Stimulated activated CD8-positive, alpha-beta memory T cell treated with anti-CD3 and anti-CD28 coated beads, Interleukin-2, amount 100 ng/mL, for 1 hour (primary cell): Measurements from ENCODE around the gene CRYBG3.

Source experiments
- DNase-seq, 2 donors: peaks; one replicate each; pipeline ENCODE4 v3.0.0-alpha.2; 2020; ENCODE audit warnings: low read depth in 2 of 2

CRYBG3 gene

DNA sequence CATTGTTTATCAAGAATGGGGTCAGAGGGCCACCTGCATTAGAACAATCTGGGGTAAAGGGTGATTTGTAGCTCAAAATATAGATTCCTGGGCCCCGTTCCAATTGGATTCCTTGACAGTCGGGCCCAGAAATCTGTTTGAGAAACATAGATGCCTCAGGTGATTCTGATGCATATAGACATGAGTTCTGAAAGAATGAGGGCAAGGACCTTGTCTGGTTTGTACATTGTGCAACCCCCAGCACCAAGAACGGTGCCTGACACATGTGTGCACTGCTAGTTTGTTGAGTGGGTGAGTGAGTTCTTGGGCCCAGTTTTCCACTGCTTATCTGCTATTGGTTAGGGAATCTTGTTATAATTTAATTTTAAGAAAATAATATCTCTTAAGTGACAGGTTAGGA is 16.6 kb downstream of the CRYBG3 start:
- DNase-seq, result no peak

DNA sequence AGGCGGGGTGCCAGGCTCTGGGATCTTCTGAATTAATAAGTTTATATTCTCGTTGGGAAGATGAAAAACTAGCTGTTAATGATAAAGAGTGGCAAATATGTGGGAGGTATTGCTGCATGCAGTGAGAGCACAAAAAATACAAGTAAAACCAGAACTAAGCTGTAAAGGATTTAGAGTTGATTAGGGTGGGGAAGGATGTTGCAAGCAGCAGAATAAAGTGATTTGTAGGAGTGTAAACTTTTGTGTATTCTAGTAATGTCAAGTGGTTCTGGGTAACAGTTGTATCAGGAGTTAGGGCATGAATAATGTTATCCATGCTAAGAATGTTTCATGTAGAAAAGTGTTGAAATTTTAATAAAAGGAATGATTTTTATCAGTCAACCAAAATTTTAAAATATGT is 18.1 kb downstream of the CRYBG3 start:
- DNase-seq, result no peak

DNA sequence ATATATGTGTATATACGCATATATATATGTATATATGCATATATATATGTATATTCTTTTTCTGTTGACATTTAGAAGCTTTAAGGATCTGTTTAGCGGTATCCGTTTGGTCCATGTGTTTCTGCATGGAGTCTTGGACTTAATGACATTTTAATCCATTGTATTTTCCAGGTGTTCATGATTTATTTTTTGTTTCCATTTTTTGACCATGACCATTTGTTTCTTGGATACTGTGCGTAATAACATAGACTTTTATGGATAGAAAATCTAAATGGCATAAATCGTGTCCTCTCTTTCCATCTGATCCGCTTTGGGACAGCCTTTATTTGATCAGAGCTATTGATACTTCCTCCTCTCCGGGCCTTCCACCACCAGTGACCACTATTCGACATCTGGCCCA is 19.5 kb downstream of the CRYBG3 start:
- DNase-seq, result no peak

DNA sequence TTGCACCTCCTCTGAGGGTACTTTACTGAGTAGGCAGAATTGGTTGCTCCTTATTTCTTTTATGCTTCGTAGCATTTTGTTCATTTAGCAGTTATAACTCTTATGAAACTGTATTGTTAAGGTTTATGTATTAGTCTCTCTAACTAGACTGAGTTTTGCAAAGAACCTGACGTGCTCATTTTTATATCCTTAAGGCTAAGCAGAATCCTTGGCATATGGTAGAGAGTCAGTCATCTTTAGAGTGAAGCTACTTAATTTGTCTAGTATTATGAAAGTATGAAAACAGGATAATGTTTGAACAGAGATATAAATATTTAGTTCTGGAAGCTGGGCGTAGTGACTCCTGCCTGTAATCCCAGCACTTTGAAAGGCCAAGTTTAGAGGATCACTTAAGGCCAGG is 20.1 kb downstream of the CRYBG3 start:
- no peak for DNase-seq

DNA sequence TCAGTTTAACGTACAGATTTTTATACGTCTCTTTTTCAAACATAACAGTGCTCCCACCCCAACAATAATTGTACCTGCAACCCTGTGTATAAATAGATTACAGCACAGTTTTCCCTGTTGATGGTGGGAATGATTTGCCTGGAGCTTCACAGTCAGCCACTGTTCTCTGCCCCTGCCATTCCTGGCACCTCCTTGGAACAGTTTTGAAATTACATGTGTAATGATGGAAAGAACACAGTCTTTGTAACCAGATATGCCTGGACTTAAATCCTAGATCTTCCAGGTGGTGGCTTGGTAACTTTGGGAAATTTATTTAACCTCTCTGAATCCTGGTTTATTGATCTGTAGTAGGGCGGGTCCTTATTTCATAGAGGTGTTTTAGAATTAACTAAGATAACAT is 27.0 kb downstream of the CRYBG3 start:
- DNase-seq, result no peak

DNA sequence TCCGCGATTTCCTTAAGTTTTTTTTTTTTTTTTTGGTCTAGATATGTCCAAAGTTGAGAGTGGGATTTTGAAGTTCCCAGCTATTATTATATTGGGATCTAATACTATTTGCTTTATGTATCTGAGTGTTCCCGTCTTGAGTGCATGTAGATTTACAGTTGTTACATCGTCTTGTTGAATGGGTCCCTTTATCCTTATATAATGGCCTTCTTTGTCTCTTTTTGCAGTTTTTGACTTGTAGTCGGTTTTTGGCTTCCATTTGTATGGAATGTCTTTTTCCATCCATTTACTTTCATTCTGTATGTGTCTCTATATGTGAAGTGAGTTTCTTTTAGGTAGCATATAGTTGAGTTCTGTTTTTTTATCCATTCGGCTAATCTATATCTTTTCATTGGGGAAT is 35.6 kb downstream of the CRYBG3 start:
- no peak for DNase-seq

DNA sequence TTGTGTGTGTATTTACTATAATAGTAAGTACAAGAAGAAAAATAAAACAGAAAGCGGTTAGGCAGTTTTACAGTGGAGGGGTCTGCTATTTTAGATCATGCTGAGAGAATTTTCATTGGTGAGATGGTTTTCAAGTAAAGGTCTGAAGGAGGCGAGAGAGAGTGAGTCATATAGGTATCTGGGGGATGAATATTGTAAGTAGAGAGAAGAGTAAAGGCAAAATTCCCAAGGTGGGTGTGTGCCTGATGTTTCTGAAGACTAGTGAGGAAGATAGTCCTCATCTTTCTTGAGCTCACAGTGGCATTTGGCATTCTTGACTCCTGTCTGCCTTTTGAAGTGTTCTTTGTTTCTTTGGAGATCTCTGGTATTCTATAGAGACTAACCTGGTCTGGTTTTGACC is 38.6 kb downstream of the CRYBG3 start:
- no peak for DNase-seq

DNA sequence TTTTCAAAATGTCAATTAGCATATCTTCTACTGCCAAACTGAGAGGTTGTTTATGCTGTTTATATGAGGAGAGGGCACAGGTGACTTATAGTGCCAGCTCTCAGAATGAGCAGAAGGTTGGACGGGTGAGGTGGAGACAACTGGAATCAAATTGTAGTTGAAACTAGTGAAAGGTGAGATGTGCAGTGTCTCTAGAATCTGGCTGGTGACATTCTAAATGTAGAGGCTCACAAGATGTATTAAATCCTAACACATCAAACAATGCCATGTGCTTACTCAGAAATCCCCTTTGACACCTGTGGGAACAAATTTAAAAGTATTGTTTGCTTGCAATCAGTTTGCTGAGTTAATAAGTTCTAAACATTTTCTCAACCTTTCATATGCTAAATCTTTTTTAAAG is 40.8 kb downstream of the CRYBG3 start:
- DNase-seq, result no peak

DNA sequence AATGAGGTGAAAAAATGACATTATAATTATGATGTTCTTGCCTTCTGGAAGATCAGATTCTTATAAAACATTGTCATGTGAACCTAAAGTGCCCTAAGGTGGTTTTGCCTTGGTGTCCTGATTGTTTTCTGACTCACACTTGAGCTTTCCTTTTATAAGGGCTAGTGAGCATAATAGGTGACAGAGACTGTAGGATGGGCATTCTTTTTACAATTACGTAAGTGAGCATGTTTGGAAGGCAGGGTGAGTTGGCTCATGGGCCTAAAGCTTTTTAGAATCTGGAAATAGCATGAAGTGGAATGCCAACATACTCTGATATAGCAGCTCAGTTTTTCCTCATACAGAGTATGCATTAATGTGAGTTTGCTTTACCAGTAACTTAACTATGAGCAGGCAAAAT is 41.2 kb downstream of the CRYBG3 start:
- DNase-seq, result no peak

DNA sequence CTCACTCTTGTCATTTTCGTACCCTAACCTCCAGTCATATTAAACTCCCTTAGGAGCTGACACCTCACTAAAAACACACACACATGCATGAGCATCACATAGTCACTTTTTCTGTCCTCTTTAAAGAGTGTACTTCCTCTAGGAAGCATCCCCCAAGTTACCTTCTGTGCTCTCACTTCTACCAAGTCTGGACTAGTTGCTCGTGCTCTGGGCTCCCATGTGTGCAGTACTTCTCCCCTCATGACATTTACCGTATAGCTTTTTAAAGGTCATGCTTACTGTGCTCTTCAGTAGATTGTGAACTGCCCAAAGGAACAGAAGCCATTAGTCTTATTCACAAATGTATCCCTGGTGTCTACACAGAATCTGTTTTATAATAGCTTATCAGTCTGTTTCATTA is 42.0 kb downstream of the CRYBG3 start:
- DNase-seq, result no peak

DNA sequence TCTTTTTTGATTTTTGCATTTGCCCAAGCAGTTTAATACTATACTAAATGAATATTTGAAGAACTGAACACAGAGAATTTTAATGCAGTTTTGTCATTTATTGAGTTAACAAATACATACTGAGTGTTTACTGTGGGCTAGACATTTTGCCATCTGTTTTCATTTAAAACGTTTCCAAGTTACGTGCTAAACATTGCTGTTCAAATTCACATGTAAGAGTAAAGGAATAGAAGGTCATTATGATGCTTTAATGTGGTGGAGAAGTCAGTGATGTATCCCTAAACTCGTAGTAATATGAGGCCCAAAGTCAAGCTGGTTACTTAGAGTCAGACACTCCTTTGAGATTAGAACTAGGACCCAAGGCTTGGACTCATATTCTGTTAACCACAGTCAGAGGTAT is 49.4 kb downstream of the CRYBG3 start:
- no peak for DNase-seq

DNA sequence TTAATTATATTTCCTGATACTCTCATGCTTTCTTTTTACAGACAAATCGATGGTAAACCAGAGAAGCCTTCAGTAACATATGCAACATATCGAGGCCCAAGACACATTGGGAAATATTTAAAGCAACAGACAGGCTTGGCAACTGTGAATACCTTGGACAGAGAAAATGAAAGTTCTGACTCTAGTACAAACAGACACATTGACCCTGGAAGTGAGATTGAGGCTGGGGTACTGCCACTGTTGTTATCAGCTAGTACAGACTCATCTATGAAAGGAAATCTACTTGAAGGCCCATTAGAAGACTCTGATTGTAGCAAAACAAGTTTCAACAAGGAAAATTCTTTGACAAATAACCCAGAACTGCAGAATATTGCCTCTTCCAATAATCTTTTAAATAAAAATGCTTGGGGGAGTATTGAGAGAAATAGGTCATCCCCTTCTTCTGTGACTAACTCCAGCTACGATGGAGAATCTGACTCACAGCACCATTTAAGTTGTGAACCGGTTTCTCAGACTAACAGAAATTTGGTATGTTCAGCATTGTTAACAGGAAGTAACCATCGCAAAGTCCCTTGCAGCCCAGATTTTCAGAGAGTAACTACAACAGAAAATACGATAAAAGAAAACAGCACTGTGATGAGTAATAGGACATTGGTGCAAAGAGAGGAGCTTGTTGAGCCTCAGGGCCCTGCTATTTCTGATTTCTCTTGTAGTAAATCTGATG is 50.2 kb downstream of the CRYBG3 start:
- DNase-seq, result peak in 1 of 2 donors; percentile 1

DNA sequence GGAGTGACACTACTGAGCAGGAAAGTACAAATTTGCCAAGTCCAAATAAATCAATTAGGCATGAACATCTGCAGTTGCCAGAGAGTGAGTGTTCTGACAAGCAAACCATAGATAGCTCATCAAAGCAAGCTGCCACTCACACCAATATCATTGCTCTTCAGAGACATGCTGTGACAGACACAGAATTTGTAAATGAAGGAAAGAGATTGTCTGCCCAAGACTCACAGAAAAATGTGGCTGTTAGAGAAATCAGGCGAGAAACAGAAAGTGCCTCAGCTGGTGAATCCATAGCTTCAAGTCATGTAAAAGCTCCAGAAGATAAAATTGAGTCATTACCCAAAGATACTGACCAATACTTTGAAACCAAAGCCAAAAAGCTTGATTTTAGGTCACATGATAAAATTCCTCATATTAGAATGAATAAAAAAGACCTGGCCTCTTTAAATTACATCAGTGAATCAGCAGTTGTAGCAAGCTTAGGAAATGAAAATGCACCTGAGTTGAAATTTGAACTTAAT is 50.8 kb downstream of the CRYBG3 start:
- no peak for DNase-seq

DNA sequence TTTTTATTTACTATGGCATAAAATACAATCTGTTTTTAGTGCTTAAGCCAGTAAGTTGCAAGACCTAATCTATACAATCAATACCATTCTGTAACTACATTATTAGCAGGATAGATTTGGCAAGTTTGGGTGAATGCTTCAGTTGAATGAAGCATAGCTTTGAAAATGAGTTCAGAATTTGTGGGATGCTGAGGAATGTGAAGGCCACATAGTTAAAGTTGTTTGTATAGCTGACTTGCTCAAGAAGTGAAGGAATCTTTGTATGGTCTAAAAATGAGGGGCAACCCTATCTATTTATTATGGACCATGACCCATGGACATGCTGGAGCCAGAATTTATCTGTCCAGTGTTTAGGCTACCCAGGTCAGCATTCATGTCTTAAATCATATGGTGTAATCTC is 58.5 kb downstream of the CRYBG3 start:
- no peak for DNase-seq

DNA sequence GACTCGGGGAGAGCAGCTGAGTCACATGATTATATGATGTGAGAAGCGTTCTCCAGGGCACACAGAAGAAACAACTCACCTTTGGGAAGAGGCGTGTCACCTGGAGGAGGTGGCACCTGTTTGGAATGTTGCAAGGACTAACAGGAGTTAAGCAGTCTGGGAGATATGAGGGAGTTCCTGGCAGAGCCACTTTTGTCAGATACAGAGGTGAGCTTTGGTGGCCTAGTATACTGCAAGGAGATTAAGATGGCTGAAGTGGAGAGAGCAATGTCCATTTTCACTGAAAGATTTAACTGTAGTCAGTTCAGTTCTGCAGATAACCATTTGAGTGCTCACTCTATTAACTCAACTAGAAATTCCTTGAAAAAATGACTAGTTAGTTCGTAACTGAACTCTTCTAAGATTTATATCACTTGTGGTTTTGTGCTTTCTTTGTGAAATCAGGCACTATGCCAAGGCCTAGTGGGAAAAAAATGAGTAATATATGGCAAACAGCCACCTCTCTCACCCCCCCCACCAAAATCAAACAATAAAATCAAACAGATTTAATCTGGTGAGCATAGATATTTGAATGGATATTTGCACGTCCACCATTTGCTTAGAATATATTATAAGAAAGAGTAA is 61.3 kb downstream of the CRYBG3 start:
- DNase-seq, result peak in 1 of 2 donors; percentile 1

DNA sequence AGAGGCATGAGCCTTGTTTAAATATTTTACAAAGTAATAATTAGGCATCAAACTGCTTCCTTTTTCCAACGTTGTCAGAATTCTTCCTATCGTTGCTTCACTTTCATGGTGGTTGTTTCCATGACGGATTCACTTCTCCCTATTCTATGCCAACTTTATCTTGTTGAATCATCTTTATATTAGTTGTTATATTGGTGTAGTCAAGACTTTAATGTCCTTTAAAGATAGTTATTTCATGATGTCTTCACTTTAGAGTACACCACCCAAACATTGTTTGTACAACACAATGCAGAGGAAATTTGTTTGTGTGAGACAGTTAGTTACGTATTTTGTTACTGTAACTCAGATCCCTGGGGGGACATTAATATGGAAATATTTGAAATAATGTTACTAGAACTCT is 61.9 kb downstream of the CRYBG3 start:
- no peak for DNase-seq

DNA sequence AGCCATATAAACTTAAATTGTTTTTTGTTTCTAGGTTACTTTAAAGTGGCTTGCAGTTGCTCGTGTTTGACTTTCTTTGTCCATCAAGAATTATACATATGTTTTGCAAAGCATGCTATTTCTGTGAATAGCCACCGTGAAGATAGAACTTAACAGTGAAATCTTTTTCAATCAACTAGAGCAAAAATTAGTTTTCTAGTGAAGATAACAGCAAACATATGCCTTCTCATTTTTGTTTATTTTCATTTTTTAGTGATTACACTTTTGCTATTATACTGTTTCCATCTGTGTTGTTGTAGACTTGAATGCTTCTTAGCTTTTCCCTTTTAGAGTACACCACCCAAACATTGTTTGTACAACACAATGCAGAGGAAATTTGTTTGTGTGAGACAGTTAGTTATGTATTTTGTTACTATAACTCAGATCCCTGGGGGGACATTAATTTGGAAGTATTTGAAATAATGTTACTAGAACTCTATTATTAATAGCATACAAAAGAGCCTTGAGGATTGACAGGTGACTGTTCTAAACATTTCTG is 62.8 kb downstream of the CRYBG3 start:
- no peak for DNase-seq

DNA sequence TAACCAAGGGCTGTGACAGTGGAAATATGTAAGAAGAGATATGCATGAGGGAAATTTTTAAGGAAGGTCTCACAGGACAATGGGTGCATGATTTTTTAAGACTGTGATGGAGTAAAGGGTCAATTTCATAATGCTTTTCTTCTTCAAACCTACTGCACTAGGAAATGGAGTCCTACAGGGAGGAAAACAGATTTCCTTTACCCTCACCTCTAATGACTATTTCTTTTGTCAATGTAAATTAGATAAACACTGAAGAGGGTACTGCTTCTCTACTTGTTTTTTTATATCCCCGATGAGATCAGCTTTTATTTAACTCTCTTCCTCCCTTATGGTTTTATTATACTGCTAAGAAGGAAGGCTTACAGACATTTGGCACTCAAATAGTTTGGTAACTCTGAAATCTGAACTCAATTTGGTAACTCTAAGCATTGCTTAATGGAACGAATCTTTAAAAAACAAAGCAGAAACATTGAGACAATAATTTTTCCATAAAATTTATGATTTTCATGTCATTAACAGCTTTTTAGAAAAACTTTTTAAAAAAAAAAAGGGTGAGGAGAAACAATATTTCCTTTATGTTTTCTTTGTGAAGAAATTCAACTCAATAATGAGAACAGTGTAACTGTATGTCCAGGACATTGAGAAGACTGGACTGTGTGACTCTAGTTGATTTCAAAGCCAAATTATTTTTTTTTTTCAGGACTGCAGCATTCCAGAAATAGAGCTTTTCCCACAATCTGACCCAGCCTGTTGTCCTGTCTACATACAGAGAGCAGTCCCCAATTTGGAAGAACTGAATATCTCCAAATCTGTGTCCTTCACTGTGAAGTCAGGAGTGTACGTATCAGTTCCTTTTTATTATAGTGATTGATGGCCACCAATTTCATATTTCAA is 64.4 kb downstream of the CRYBG3 start:
- no peak for DNase-seq

DNA sequence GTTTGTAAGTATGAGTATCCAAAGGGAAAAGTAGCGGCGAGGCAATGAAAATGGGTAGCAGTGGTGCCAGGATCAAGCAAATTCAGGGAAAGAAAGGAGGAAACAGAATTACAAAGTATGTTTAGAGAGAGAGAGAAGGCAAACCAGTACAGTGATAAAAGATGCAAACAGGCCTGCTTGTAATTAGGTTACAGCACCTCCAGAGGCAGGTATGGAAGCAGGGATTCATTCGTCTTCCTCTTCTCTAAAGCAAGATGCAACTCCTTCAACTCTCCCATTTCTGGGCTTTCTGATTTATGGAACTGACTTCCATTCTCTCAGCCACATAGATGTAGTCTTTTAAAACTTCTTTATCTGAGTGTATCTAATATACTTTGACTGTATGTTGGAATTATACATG is 68.0 kb downstream of the CRYBG3 start:
- DNase-seq, result no peak

DNA sequence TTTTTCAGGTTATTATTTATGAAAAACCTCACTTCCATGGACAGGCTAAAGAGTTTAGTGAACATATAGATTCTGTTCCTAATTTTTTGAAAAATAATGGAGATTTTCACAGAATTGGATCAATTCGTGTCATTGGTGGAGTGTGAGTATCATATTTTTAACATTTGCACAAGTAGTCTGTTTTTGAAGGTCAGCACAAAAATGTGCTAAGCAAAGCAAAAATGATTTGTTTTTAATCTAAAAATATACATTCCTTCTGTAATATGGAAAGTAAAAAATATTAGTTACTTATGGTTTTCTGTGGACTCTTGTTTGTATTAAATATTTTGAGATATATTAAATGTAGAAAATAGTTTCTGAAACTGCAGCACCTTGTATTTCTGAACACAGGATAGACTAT is 71.0 kb downstream of the CRYBG3 start:
- DNase-seq, result no peak

DNA sequence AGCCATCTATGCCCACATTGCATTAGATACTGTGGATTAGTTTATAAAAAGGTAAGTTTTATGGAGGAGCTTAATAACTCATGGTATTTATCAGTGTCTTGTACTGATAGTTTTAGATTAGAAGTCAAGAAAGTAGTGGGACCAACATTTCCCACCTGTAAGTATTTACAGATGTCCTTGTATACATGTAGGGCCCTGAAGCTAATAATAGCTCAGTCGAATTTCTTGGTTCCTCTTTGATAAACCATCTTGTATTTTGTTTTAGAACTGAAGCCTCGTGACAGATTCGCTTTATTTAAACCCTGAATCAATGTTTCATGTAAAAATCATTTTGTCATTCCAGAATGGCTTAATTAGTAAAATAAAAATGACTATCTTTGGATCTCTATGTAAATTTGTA is 73.4 kb downstream of the CRYBG3 start:
- no peak for DNase-seq

DNA sequence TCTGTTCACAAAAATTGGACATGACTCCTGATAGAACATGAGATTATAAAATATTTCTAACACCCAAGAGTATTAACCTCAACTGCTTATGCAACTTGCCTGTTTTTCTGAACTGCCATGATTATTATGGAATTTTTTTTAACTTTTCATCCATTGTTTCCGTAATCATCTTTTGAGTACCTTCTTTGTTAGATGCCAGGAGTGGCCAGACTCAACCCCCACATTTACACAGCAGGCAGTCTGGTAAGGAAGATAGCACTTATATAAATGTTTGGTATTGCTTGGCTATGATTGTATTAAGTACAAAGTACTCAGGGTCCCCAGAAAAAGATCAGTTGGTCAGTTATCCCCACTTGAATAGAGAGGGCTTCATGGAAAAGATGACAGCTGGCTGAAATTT is 74.3 kb downstream of the CRYBG3 start:
- no peak for DNase-seq
